ENCODE measurements around the gene TNNC2. TPM values are rescaled to one million over a fixed set of nuclear protein-coding genes. Genes with fewer than 3 reads are reported as not detected.

TNNC2 gene
- total and polyA plus RNA-seq, 9 of the 15 experiments (the other 6 are each of a cell fraction or from before 2014, with no cell fraction given) = not detected

- TF ChIP-seq PKNOX1 (IDR thresholded peaks at IDR 0.05) (peak; percentile 50; the same call in 1 of the 2 replicates), SIRT6 (IDR thresholded peaks at IDR 0.05; ENCODE audit: low read depth, low read length) (no peak), RBM25 (IDR thresholded peaks at IDR 0.05; ENCODE audit: low read depth, low read length, severe bottlenecking) (no peak), ZNF785 (CRISPR knock-in tag; IDR thresholded peaks at IDR 0.05) (no peak), BMI1 (IDR thresholded peaks at IDR 0.05; ENCODE audit: low read length) (no peak), GATA2 (CRISPR knock-in tag; IDR thresholded peaks at IDR 0.05) (peak; percentile 50; the same call in 1 of the 2 replicates), JUNB (CRISPR knock-in tag; conservative IDR thresholded peaks at IDR 0.05) (no peak), REST (IDR thresholded peaks at IDR 0.05; ENCODE audit: borderline replicate concordance) (0 out of 2 replicates have a peak, but pooled peaks have one; percentile 15), REST (CRISPR knock-in tag; IDR thresholded peaks at IDR 0.05; ENCODE audit: low read depth) (no peak), ARNT (IDR thresholded peaks at IDR 0.05) (no peak), MLX (CRISPR knock-in tag; conservative IDR thresholded peaks at IDR 0.05) (no peak), NR0B1 (IDR thresholded peaks at IDR 0.05; ENCODE audit: partially characterized antibody) (no peak), ZC3H11A (IDR thresholded peaks at IDR 0.05; ENCODE audit: low read depth, low read length) (no peak), HMBOX1 (IDR thresholded peaks at IDR 0.05) (peak; percentile 65), ZNF507 (tag; conservative IDR thresholded peaks at IDR 0.05) (no peak)
Measured at GRCh38 chr20:45850926-45851325, 23.8 kb upstream of the TNNC2 start (continued).

Measured in K562 (cell line).